ENCODE data around the gene AFDN.

Gene AFDN

GRCh38 chr6:167781868-167782267 is 44.8 kb upstream of the AFDN start:
- no peak overlapping the region for H3K4me3 ChIP-seq (ENCODE audit: low read depth, low read length)
- DNase-seq (ENCODE audit: low read depth), result no peak
- no peak for TF ChIP-seq CTCF (conservative IDR thresholded peaks at IDR 0.05; ENCODE audit: low read depth, low read length)

DNA sequence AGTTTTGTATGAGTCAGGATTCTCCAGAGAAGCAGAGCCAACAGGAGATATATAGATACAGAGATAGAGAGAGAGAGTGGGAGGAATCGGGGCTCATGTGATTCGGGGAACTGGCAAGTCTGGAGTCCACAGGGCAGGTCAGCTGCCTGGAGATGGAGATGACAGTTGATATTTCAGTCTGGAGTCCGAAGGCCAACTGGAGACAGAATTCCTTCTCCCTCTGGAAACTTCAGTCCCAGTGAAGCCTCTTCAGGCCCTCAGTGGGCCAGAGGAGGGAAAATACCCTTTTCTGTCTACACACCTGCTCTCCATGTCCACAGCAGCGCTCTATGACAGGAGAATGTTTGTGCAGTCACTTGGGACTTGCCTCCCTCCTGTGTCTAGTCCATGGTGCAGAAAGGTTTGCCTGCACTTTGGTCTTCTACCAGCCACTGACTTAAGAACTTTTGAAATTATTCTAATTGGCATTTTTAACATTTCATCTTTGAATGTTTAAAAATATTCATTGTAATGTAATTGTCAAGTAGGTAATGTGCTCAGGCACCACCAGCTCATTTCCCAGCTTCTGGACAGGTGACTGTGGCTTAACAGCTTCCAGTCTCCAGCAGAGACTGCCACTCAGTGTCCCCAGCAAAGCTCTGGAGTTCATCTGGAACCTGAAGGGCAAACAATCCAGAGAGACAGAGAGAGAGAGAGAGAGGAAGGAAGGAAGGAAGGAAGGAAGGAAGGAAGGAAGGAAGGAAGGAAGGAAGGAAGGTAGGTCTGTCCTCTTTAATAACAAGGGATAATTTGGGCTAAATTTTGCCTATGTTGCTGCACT is 43.8 kb upstream of the AFDN start:
- DNase-seq (ENCODE audit: low read depth), result no peak
- H3K4me3 ChIP-seq (ENCODE audit: low read depth, low read length), result no peak overlapping the region
- TF ChIP-seq CTCF (conservative IDR thresholded peaks at IDR 0.05; ENCODE audit: low read depth, low read length), result no peak

- no peak overlapping the region for H3K4me3 ChIP-seq (ENCODE audit: low read depth, low read length)
- DNase-seq (ENCODE audit: low read depth), result no peak
- TF ChIP-seq CTCF (conservative IDR thresholded peaks at IDR 0.05; ENCODE audit: low read depth, low read length), result no peak
Measured at GRCh38 chr6:167786853-167787675, 39.6 kb upstream of the AFDN start.

GRCh38 chr6:167787896-167788562 is 38.7 kb upstream of the AFDN start:
- no peak overlapping the region for H3K4me3 ChIP-seq (ENCODE audit: low read depth, low read length)
- no peak for DNase-seq (ENCODE audit: low read depth)
- TF ChIP-seq CTCF (conservative IDR thresholded peaks at IDR 0.05; ENCODE audit: low read depth, low read length), result no peak

- no peak for DNase-seq (ENCODE audit: low read depth)
- H3K4me3 ChIP-seq (ENCODE audit: low read depth, low read length), result no peak overlapping the region
- no peak for TF ChIP-seq CTCF (conservative IDR thresholded peaks at IDR 0.05; ENCODE audit: low read depth, low read length)
Measured at GRCh38 chr6:167788563-167788903, 38.2 kb upstream of the AFDN start.

GRCh38 chr6:167789358-167789757 is 37.4 kb upstream of the AFDN start:
- TF ChIP-seq CTCF (conservative IDR thresholded peaks at IDR 0.05; ENCODE audit: low read depth, low read length), result no peak
- no peak for DNase-seq (ENCODE audit: low read depth)

More at GRCh38 chr6:167789358-167789757, 37.4 kb upstream of the AFDN start:
- no peak overlapping the region for H3K4me3 ChIP-seq (ENCODE audit: low read depth, low read length)

All from choroid plexus epithelial cell (primary cell).